HG02623 (cell line): ENCODE measurements around the gene PLSCR4.
"Not testable (repeated sequence)": the region's sequence is repeated elsewhere in the genome, so short reads cannot be mapped to it uniquely, and the experiment has no call there.

Experiments
- ATAC-seq: cut with Tn5 transposase; IDR thresholded peaks from one replicate; pipeline ENCODE4 v1.9.1; 2021; ENCODE audit warnings: moderate library complexity; ENCODE audit not compliant: unreplicated experiment

The PLSCR4 gene

DNA sequence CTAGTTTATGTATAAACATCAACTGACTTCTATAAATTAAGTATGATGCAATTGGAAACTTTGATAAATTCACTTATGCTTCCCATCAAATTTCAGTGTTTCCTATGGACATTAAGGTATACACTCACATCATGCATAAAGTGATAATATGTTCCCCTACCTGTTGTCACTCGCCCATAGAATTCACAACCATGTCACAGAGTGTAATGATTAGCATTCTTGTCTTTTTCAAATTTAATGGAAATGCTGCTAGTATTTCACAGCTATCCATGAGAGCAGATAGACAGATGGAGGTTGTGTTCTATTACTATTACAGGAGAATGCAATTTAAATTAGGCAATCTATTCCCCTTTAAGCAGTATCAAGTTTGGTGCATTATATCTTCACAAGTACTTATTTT is 984 bp downstream of the PLSCR4 start:
- no peak for ATAC-seq

DNA sequence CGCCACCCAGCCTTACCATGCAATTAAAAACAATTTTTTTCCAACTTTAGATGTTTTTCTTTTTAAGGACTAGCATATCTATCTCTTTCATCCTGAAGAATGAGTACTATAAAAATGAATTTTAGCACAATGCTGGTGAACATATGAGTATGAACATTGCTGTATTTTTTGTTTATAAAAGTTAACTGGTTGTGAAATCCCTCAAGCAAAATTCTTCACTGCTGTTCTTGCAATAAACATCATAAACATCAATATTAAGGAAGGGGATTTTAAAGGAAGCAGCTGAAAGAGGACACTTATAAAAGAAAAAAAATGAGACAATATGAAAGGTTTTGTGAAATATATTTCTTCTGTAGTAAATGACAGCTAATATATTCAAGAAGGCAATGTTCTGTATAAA is 3.0 kb downstream of the PLSCR4 start:
- ATAC-seq: no peak

GRCh38 chr3:146246526-146246925 is 4.4 kb downstream of the PLSCR4 start:
- ATAC-seq: no peak

GRCh38 chr3:146243559-146243958 is 7.3 kb downstream of the PLSCR4 start:
- ATAC-seq: no peak

- no peak for ATAC-seq
These were observed 9.2 kb downstream of the PLSCR4 start for GRCh38 chr3:146241523-146242240.

GRCh38 chr3:146233487-146233886 is 17.4 kb downstream of the PLSCR4 start:
- no peak for ATAC-seq

DNA sequence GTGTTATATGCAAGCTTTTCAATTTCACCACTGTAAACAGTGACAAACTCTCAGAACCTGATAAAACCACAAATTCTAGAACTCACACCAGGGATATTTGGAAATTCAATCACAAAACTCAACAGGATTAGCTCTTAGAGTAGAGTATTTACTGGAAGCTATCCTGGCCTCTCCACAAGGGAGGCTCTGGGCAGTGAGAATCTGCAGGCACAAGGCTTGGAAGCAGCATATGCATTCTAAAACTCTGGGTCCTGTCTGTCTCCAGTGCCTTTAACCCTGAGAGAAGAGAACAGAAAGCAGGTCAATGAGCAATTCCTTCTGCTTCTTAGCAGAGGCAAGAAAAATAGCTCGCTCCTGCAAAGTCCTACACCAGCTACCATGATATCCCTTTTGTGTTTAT is 23.4 kb downstream of the PLSCR4 start:
- ATAC-seq: no peak

GRCh38 chr3:146226881-146227280 is 24.0 kb downstream of the PLSCR4 start:
- ATAC-seq: no peak

- not testable (repeated sequence) for ATAC-seq
These were observed 25.4 kb downstream of the PLSCR4 start for GRCh38 chr3:146225458-146225857.

DNA sequence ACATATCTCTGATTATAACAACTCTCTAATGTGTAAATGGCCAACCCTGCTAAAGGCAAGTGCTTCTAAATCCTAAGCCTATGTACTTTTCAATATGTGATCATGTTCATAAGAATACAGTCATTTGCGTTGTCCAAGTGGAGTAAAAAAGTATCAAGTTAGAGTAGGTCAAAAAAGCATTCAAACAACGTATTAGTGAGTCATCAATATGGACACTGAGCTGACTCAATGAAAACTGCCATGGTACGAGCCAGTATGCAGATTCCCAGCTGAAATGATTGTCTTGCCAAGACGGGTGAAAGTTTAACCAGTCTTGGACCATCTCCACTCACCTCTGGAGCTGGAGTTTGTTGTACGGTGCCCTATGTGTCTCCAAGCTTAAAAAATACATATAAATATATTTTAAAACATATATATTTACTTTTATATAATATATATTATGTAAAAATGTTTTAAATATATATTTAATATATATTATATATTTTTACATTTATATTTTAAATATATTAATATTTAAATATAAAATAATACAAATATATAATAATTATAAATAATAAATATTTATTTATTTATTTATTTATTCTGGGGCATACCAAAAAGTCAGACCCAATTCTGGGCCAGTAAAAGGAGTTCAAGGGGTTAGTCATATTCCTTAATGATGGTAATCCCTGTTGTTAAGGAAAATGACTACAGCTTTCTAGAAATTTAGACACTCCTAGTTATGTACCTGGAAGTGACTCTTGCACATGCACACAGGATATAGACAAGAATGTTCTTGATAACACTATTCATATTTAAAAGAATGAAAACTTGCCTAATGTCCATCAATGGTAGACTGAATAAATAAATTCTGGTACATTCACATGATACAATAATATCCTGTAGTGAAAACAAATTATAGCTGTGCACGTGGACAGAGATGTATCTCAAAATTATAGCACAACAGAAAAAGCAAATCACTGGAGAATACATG is 27.2 kb downstream of the PLSCR4 start:
- ATAC-seq: no peak

- no peak for ATAC-seq
These were observed 28.5 kb downstream of the PLSCR4 start for GRCh38 chr3:146222204-146223046.

DNA sequence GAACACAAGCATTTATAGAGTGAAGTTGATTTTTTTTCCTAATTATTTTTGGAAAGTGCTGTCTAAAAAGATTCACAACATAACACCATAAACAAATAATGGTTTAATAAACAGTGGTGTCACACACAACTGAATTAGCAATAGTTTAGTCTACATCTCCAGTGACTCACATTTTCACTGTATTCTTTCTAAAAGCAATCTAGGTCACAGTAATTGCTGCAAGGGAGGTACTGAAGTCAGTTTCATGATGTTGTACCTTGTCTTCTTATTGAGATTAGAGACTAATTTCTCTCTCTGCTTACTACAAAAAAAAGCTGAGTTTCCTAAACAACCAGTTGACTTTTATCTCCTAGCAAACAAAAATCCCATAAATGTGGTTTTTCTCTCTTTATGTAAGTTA is 29.6 kb downstream of the PLSCR4 start:
- ATAC-seq: no peak

- no peak for ATAC-seq
These were observed 31.7 kb downstream of the PLSCR4 start for GRCh38 chr3:146218880-146219866.

DNA sequence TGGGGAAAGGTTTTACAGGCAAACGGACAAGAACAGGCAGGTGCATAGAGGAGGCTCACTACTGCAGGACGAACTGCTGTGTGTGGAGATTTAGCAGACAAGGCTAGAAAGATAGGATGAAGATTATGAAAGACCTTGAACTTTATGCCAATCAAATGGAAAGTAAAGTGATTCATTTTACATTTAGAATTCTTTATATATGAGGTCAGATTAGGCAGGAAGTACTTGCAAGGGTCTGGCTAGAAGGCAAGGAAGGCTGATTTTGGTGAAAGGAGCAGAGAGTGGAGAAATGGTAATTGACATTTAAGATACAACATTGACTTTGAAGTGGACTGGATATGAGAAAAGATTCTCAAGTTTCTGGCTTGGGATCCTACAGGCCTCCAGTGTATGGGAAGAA is 33.6 kb downstream of the PLSCR4 start:
- no peak for ATAC-seq

GRCh38 chr3:146214493-146214892 is 36.4 kb downstream of the PLSCR4 start:
- no peak for ATAC-seq

GRCh38 chr3:146209371-146209770 is 41.5 kb downstream of the PLSCR4 start:
- no peak for ATAC-seq

DNA sequence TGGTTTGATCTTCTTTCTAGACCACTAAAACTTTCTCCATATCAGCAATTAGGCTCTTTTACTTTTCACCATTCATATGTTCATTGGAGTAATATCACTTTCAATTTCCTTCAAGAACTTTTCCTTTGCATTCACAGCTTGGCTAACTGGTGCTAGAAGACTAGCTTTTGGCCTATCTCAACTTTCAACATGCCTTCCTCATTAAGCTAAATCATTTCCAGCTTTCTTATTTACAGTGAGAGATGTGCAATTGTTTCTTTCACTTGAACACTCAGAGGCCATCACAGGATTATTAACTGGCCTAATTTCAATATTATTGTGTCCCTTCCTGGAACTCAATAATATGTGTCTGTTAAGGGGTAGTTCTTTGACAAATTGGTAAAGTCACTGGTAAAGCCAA is 47.1 kb downstream of the PLSCR4 start:
- ATAC-seq: no peak

DNA sequence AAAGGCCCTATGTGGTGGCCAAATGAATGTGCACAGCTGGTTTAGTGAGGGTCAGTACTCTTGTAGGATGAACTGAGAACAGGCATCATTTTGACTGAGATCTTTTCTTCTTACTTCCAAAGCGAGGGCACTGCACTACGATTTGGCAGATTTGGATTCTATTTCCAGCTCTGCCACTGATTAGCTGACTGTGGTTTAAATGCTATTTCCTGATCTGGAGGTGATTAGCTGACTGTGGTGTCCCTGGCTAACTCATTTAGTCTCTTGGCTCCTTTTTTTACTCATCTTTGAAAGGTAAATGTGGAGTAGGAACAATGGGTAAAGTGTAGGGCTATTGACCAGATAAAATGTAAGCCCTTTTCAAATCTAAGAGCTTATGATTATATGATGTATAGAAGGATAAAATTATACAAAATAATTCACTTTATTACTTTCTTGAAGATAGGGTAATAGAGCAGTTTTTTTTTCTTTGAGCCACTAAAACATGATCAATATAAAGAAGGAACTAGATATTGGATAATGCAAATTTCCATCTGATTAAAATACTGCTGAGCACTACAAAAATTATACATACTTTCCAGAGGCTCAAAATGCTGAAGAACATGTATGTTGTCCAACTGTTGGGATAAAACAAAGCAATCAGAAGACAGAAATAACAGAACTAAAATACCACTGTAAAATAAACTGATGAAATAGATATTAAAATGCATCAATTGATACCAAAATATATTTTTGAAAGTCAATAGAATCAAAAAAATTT is 50.3 kb downstream of the PLSCR4 start:
- no peak for ATAC-seq

DNA sequence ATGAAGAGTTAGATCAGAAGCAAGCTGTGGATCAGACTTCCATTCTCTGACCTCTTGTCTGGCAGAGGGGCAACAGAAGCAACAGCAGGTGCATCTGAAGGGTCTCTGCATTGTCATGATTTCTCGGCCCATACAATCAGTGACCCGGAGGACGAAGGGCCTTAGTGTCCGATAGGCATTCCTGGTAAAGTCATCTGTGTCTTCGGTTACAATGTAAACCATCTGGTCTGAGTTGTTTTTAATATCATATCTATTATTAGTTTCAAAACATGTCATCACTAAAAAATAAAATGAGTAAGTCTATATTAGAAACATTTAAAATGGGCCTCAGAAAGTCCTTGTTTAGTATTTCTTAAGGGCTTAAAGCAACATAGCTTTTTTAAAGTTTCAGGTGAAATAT is 51.1 kb downstream of the PLSCR4 start:
- no peak for ATAC-seq
